Endothelial cell of umbilical vein (primary cell): ENCODE measurements around the gene PHF12. TPM values are rescaled to one million over a fixed set of nuclear protein-coding genes. Genes with fewer than 3 reads are reported as not detected.
A peak's percentile ranks its signal among the peaks of the same experiment; 100 is the strongest.

Source experiments
- BruUV-seq: library from RNA; stranded (reverse); fragments of 400-500 nt; replicated peaks from 2 replicates; lab custom pipeline; 2021; lab: Mats Ljungman, UMichigan
- CTCF ChIA-PET: fragments of 300-600, 350-600 bp; sonication (Branson Sonifier 250); formaldehyde crosslinking; loops from one replicate; lab custom pipeline; 2021; ENCODE audit warnings: antibody characterized with exemption, inconsistent platforms; lab: Charles Lee
- POLR2A ChIA-PET: fragments of 300-600, 350-600 bp; sonication (Branson Sonifier 250); formaldehyde crosslinking; loops from one replicate; lab custom pipeline; 2021; ENCODE audit warnings: antibody characterized with exemption, inconsistent platforms; lab: Charles Lee
- DNase-seq: peaks from one replicate; pipeline ENCODE4 v3.0.0-alpha.2; 2011; ENCODE audit warnings: low read depth, low spot score
- FAIRE-seq: peaks from 2 replicates; lab custom pipeline; 2011; peaks lifted over from hg19 to GRCh38; lab: Jason Lieb, UNC
- H2AFZ ChIP-seq: 2 replicates; pipeline ENCODE4 v1.6.0; 2012; ENCODE audit warnings: low read depth, low read length, control low read depth, inconsistent platforms
- H3K27ac ChIP-seq: 2 replicates; pipeline ENCODE4 v1.5.1; 2011; ENCODE audit warnings: low read depth, mild to moderate bottlenecking, control low read depth, low read length, moderate library complexity; ENCODE audit not compliant: insufficient read depth
- H3K27me3 ChIP-seq, 2 experiments: 2 replicates each; pipeline versions ENCODE4 v1.6.0 to v1.6.1; 2011; ENCODE audit warnings: low read length in 2 of 2, mixed read lengths in 1 of 2; ENCODE audit not compliant: control insufficient read depth in 2 of 2, insufficient read depth in 2 of 2
- H3K36me3 ChIP-seq, 2 experiments: 2 replicates in 1 of 2; 3 replicates in 1 of 2; pipeline ENCODE4 v1.5.1; 2011; ENCODE audit warnings: low read length in 2 of 2, mild to moderate bottlenecking in 1 of 2, moderate library complexity in 1 of 2; ENCODE audit not compliant: control insufficient read depth in 2 of 2, insufficient read depth in 2 of 2; ENCODE audit errors: extremely low read depth in 1 of 2
- H3K4me1 ChIP-seq: 3 replicates; pipeline ENCODE4 v1.5.1; 2011; ENCODE audit warnings: mild to moderate bottlenecking, low read length; ENCODE audit not compliant: control insufficient read depth, insufficient read depth; ENCODE audit errors: extremely low read depth
- H3K4me2 ChIP-seq: 2 replicates; pipeline ENCODE4 v1.6.1; 2011; ENCODE audit warnings: low read length, control low read depth, mixed read lengths; ENCODE audit not compliant: insufficient read depth
- H3K4me3 ChIP-seq, 3 experiments: fragments of 200-600 bp in 1 of 3; sonication (generic), shearing (Covaris generic) in 1 of 3; replicated peaks in 1 of 3; 2 replicates each; pipeline ENCODE4 v1.5.1; 2011 to 2016; ENCODE audit warnings: control low read depth in 3 of 3, low read length in 3 of 3, mild to moderate bottlenecking in 2 of 3, inconsistent platforms in 1 of 3, low read depth in 1 of 3, moderate library complexity in 1 of 3; ENCODE audit not compliant: insufficient read depth in 1 of 3
- H3K79me2 ChIP-seq: 2 replicates; pipeline ENCODE4 v1.6.0; 2012; ENCODE audit warnings: low read length, inconsistent platforms; ENCODE audit not compliant: control insufficient read depth, insufficient read depth
- H3K9ac ChIP-seq: replicated peaks from 2 replicates; pipeline ENCODE3; 2011; ENCODE audit warnings: low read length, control low read depth; ENCODE audit not compliant: insufficient read depth; ENCODE audit errors: extremely low read depth
- H3K9me1 ChIP-seq: replicated peaks from 3 replicates; pipeline ENCODE4 v1.6.0; 2011; ENCODE audit warnings: mild to moderate bottlenecking, low read length; ENCODE audit not compliant: control insufficient read depth, insufficient read depth; ENCODE audit errors: extremely low read depth
- H3K9me3 ChIP-seq: replicated peaks from 2 replicates; pipeline ENCODE4 v1.5.1; 2012; ENCODE audit warnings: low read length, inconsistent platforms; ENCODE audit not compliant: control insufficient read depth, insufficient read depth
- H4K20me1 ChIP-seq: replicated peaks from 2 replicates; pipeline ENCODE3; 2011; ENCODE audit warnings: mild to moderate bottlenecking, low read length; ENCODE audit not compliant: control insufficient read depth, insufficient read depth; ENCODE audit errors: extremely low read depth
- CTCF ChIP-seq, 2 donors: IDR thresholded peaks; 1 replicate in 1 of 2; 2 replicates in 1 of 2; pipeline ENCODE4 v1.5.1; 2011; ENCODE audit warnings: low read length in 2 of 2, mild to moderate bottlenecking in 2 of 2, moderate library complexity in 2 of 2, control low read depth in 1 of 2, inconsistent platforms in 1 of 2, low read depth in 1 of 2; ENCODE audit not compliant: insufficient read depth in 1 of 2; ENCODE audit errors: extremely low read depth in 1 of 2
- EZH2 ChIP-seq: IDR thresholded peaks from 2 replicates; pipeline ENCODE4 v1.6.1; 2012; ENCODE audit warnings: borderline replicate concordance, low read depth, mild to moderate bottlenecking, moderate library complexity, low read length, inconsistent platforms; ENCODE audit not compliant: severe bottlenecking
- FOS ChIP-seq: IDR thresholded peaks from 2 replicates; pipeline ENCODE4 v1.6.1; 2011; ENCODE audit warnings: mild to moderate bottlenecking, low read length, moderate library complexity, borderline replicate concordance; ENCODE audit not compliant: insufficient read depth
- GATA2 ChIP-seq: IDR thresholded peaks from 2 replicates; pipeline ENCODE4 v1.7.0; 2011; ENCODE audit warnings: low read depth, mild to moderate bottlenecking, moderate library complexity, mixed read lengths, low read length; ENCODE audit not compliant: insufficient read length, insufficient read depth
- JUN ChIP-seq: IDR thresholded peaks from 2 replicates; pipeline ENCODE4 v1.6.1; 2011; ENCODE audit warnings: borderline replicate concordance, low read depth; ENCODE audit not compliant: insufficient read length, insufficient read depth
- MAX ChIP-seq: IDR thresholded peaks from 2 replicates; pipeline ENCODE4 v1.6.1; 2011; ENCODE audit not compliant: insufficient read depth, insufficient read length
- MYC ChIP-seq: IDR thresholded peaks from one replicate; pipeline ENCODE4 v1.6.1; 2011; ENCODE audit warnings: mild to moderate bottlenecking, low read depth, low read length
- POLR2A ChIP-seq: IDR thresholded peaks from 2 replicates; pipeline ENCODE4 v1.6.1; 2012; ENCODE audit warnings: low read depth, mild to moderate bottlenecking, control low read depth, low read length
- POLR2AphosphoS5 ChIP-seq: IDR thresholded peaks from 2 replicates; pipeline ENCODE4 v1.6.1; 2012; ENCODE audit warnings: low read depth, mild to moderate bottlenecking, control low read depth, low read length, moderate library complexity; ENCODE audit not compliant: insufficient read depth
- dilution Hi-C: fragments of 300-500 bp; cut with MboI; formaldehyde crosslinking; loops from one replicate; pipeline ENCODE4 v1.15.0; 2019; ENCODE audit warnings: low sequenced_read_pairs; ENCODE audit not compliant: extremely low pct_ligation_motif_present
- intact Hi-C: fragments of 100-400 bp; cut with micrococcal nuclease; formaldehyde crosslinking; loops from one replicate; pipeline ENCODE4 v1.10.0; 2022
- polyA plus RNA-seq, 4 experiments: library from polyadenylated mRNA; depleted of rRNA in 3 of 4; stranded (reverse) in 3 of 4; unstranded in 1 of 4; fragments of >200 nt; gene quantifications; 2 replicates each; pipeline versions ENCODE4 v1.2.1 to v1.2.3, GENCODE V29; 2011 to 2012; ENCODE audit warnings: missing spikeins in 1 of 4
- total RNA-seq: library from RNA; stranded (reverse); gene quantifications from 2 replicates; pipeline ENCODE4 v1.2.3, GENCODE V29; 2021

PHF12 gene
- total and polyA plus RNA-seq, 2 donors (not counting 3 experiments of a cell fraction or from before 2014, with no cell fraction given), result 26.6 to 44.2 TPM

GRCh38 chr17:28926366-28926765 lies 25.0 kb downstream of the PHF12 start:
- no TSS peak for BruUV-seq
- TF ChIP-seq JUN, result no peak
- TF ChIP-seq EZH2, result no peak
- TF ChIP-seq FOS, result no peak
- TF ChIP-seq GATA2, result no peak
- no peak for TF ChIP-seq MAX
- TF ChIP-seq POLR2AphosphoS5, result no peak
- TF ChIP-seq POLR2A, result no peak
- TF ChIP-seq MYC, result no peak
- no peak for TF ChIP-seq CTCF (IDR thresholded peaks at IDR 0.05; ENCODE audit: extremely low read depth in 1 of 2, insufficient read depth in 1 of 2, low read depth in 1 of 2, low read length in 2 of 2)
- POLR2A ChIA-PET, result interaction anchor here (0.6 kb wide), 1 partner anchor 80 kb away, joined by 3 read pairs; no protein-coding TSS in a partner anchor
- CTCF ChIA-PET, result interaction anchor here (0.6 to 5.3 kb wide), 10 partner anchors 10 to 200 kb away, joined by 3 to 28 read pairs (median 10); no protein-coding TSS in a partner anchor
- intact Hi-C loops, result loop anchor here (1.0 kb wide), 1 partner anchor 23 kb away; no protein-coding TSS in a partner anchor
- Histone ChIP-seq H3K4me3 (no peak overlapping the region), H3K4me1 (peaks cover 22% of the 10 kb centered on the region), H3K9me1 (no peaks in the 10 kb centered on the region), H2AFZ (no peak overlapping the region), H3K27me3 (no peaks in the 10 kb centered on the region), H3K9ac (peak overlapping the region; percentile 51), H3K4me2 (peak overlapping the region; percentile 85), H3K36me3 (peaks cover 0 to 8% of the 10 kb centered on the region in 2 experiments), H4K20me1 (peaks cover 2% of the 10 kb centered on the region), H3K27ac (peak overlapping the region; percentile 89), H3K79me2 (peaks cover 37% of the 10 kb centered on the region), H3K9me3 (no peaks in the 10 kb centered on the region)
- DNase-seq (no peak), FAIRE-seq (no peak)
- dilution Hi-C loops, result no loop called here
